Stomach (tissue), 4 donors: ENCODE data around the gene KMT5C.

Experiments
- POLR2A ChIP-seq, 4 donors: fragments of 450-650 bp; IDR thresholded peaks; one replicate each; pipeline ENCODE4 v1.6.1; 2016; ENCODE audit warnings: antibody characterized with exemption in 4 of 4, control low read depth in 2 of 4, mild to moderate bottlenecking in 1 of 4, moderate library complexity in 1 of 4
- TF ChIP-seq, protein P1 (sequence below), 7 experiments: fragments of 450-650 bp in 4 of 7; fragments of 200-600 bp in 3 of 7; sonication (generic) in 3 of 7; IDR thresholded peaks; one replicate each; pipeline ENCODE4 v1.5.1; 2016 to 2019; ENCODE audit warnings: antibody characterized with exemption in 7 of 7, control low read depth in 2 of 7, mild to moderate bottlenecking in 1 of 7

GRCh38 chr19:55355213-55355821, 15.6 kb downstream of the KMT5C start:
- TF ChIP-seq, protein P1, sequence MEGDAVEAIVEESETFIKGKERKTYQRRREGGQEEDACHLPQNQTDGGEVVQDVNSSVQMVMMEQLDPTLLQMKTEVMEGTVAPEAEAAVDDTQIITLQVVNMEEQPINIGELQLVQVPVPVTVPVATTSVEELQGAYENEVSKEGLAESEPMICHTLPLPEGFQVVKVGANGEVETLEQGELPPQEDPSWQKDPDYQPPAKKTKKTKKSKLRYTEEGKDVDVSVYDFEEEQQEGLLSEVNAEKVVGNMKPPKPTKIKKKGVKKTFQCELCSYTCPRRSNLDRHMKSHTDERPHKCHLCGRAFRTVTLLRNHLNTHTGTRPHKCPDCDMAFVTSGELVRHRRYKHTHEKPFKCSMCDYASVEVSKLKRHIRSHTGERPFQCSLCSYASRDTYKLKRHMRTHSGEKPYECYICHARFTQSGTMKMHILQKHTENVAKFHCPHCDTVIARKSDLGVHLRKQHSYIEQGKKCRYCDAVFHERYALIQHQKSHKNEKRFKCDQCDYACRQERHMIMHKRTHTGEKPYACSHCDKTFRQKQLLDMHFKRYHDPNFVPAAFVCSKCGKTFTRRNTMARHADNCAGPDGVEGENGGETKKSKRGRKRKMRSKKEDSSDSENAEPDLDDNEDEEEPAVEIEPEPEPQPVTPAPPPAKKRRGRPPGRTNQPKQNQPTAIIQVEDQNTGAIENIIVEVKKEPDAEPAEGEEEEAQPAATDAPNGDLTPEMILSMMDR (IDR thresholded peaks at IDR 0.05): no peak
- TF ChIP-seq POLR2A (IDR thresholded peaks at IDR 0.05): no peak
